ENCODE measurements around the gene NFILZ.

GRCh38 chr19:8654591-8655339 is 24.3 kb downstream of the NFILZ start:
- TF ChIP-seq POLR2A (IDR thresholded peaks at IDR 0.05) (no peak), POLR2AphosphoS5 (IDR thresholded peaks at IDR 0.05) (no peak), CTCF (IDR thresholded peaks at IDR 0.05) (peak; percentile 78 to 93 (median 87))
